Activated CD8-positive, alpha-beta memory T cell treated with anti-CD3 and anti-CD28 coated beads, Interleukin-2, amount 50 U/mL, for 4 hours (primary cell): ENCODE measurements around the gene HS6ST3.

Source experiments
- DNase-seq: peaks from one replicate; pipeline ENCODE4 v3.0.0-alpha.2; 2020

The HS6ST3 gene

DNA sequence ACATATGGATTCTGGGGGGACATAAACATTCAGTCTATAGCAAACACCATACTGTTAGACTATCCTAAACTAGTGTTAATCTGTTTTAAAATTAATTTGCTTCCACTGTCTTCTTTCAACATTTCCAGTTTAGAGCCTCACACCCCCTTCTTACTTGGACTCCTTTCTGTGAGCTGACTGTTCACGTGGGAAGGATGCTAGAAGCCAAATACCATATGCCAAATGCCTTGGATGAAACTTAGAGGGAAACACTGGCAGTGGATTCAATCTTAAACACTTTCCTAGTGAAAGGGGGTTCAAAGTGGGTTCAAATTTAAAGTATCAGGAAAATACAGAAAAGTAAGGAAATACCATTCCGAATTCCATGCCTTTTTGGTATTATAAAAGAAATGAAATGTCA is 113.6 kb downstream of the HS6ST3 start:
- no peak for DNase-seq

DNA sequence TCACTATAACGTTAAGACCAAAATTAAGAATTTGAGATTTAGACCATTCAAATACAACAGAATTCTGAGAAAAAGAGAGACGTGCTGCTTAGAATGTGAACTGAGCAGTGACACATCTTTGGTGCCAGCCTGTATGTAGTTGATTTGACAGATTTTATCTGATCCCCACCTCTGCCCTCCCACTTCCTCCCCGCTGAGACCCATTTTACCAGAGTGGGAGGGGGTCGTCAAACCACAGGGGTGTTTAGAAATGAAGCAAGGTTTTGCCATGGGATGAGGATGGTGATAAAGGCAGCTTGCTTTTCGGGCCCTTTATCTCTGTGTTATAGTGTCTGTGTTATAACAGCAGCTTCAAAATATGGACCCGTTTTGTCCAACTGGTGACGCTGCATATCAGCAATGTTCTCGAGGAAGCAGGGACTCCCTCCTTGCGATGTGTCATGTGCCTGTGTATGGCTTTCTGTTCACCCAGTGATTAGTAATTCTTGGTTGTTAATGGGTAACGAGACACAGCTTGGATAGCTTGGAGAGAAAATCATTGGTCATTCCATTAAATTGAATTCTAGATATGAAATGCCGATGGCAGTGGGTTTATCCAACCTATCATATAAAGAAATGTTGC is 125.0 kb downstream of the HS6ST3 start:
- no peak for DNase-seq

DNA sequence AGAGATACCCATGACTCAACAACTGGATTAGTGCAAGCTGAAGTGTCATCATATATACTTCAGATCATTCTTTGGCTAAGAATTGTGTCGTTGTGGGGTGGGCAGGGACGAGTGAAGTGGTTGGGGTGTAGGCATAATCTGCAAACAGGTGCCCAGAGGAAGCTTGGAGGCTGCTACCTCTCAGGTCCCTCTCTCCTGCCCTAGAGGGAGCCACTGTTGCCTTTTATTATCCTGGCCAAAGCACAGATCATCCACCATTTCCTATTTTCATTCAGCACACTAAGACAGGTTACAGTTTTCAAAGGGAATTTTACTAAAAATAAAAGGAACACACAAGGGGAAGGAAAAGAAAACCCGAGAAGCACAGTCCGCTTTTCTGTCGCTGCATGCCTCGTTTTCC is 126.6 kb downstream of the HS6ST3 start:
- no peak for DNase-seq

DNA sequence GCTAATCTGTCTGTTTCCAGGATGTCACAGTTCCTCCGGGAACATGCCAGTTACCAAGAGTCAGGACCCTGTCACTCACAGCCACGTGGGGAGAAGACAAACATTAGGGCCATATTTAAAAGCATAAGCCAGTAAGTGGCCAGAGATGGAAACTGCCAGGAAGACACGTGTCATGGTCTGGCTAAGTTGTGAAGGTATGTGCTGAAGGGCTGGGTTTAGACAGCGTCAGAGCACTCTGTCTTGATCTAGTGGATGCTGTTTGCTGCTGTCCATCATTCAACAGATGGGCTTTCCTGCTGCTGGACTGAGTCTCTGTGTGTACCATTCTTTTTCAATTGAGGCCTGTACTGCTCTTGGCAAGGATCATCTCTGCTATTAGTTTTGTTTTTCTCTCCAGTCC is 128.6 kb downstream of the HS6ST3 start:
- DNase-seq: no peak

DNA sequence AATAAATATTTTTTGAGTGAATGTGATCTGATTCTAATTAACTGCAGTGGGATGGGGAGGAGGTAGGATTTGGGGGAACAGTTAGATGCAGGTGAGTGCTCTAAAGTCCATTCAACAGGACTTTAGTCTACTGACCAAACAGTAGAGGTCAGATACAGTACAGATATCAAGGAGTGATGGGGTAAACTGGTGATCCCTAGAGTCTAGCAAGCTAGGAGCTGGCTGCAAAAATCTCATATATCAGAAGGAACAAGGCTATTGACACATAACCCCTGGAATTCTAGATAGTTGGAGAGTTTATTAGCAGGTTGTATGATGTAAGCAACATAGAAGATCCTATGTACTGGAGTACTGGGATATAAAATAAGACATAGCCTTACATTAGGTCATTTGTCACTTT is 131.6 kb downstream of the HS6ST3 start:
- DNase-seq: no peak

DNA sequence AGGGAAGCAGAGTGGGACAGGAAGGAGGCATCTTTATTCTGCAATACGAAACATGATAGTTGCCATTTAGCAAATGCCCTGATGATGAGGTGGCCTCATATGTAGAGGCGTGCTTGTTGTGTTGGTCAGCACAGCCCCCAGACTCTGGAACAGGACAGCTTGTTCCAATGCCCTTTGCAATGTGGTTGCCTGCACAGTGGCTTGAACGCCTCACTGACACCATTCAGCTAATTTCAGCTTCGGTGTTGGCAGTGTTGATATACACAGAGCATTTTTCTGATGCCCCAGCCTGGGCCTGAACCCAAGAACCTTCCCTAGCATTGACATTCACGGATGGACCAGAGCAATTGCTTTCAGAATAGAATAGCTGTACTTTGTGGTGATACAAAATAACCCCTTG is 133.3 kb downstream of the HS6ST3 start:
- no peak for DNase-seq

DNA sequence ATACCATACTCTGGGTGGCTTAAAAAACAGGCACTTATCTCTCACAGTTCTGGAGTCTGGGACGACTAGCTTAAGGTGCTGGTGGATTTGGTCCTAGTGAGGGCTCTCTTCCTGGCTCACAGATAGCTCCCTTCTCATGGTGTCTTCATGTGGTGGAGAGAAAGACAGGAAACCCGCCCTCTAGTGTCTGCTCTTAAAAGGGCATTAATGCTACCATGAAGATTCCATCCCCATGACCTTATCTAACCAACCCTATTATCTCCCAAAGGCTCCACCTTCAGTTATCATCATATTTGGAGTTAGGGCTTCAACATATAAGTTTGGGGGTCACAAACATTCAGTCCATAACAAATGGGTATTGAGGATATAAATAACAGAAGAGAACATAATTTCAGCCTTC is 139.4 kb downstream of the HS6ST3 start:
- DNase-seq: no peak

DNA sequence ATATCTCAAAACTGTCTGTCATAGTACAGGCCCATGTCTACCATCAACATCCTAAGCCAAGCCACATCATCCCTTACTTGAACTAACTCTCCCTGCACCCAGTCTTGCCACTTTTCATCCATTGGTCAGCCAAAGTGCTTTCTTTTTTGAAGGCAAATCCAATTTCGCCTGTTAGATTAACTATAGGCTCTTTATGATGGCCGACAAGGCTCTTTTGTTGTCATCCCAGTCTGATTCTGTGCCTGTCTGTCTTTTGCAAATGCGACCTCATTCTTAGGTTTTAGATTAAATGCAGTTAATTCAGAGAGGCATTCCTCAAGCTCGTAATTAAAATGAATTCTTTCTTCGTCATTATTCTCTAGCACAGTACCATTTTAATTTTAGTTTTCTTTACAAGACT is 148.3 kb downstream of the HS6ST3 start:
- DNase-seq: no peak

DNA sequence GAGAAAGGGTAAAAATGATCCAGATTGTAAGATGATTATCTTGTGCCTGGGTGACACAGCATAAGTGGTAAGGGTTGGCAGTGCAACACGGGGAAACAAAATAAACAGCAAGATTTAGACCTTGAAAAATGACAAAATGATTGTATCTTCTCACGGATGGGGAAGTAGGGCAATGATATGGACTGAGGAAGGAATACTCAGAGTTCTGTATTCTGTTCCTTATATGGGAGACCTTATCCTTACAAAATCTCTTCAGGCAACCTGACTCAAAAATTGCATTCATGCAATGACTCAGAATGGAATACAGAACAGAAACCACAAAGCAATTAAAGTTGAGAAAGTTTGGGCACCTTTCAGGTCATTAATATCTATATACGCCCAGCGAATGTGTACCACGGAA is 149.0 kb downstream of the HS6ST3 start:
- DNase-seq: no peak

DNA sequence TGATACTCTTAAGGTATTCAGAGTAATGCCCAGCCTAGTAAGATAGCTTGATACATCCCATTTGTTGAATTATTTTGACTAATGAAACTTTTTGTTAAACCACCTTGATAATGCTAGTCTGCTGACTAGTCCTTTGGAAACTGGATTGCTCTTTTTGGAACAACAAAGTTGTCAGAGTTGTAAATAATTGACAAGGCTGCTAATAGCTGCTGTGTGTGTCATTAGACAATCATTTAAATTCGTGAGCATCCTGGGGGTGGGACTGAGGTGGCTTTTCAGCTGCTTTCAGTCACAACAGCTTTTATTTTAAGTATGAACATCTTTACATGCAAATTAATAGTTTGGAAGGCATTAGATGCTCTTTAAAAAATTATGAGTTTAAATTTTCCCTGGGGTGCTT is 153.5 kb downstream of the HS6ST3 start:
- no peak for DNase-seq

DNA sequence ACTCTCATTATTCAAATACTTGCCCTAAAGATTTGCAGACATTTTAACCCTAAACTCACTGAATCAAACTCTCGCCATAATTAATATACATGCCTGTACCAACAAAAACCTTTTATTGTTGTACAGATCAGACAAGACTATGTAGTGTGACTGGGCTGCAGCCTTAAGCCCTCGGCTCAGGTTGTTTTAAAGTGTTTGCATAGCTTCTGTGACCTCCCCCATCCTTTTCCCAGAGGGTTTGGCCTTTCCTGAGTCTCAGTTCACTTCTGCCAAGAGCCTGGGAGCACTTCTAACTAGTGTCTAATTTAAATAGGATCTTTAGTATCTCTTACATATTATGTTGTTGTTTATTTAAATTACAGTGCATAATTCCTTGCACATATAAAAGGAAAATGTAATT is 158.2 kb downstream of the HS6ST3 start:
- no peak for DNase-seq

DNA sequence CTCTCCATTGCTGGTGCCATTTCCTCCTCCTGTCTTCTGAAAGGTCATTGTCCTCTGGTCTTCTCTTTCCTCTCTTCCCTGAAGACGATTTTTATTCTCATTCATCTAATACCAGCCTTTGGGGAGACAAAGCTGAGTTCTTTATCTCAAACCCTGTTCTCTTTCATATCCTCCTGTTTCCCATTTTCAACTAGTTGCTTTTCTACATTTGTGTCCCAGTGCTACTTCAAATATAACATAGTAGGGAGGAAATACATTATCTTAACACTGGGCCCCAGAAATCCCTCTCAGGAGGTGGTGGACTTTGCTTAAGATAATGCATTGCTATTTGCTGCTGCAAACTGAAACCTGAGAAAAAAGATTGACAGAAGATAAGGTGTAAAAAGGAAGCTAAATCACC is 159.1 kb downstream of the HS6ST3 start:
- DNase-seq: no peak

DNA sequence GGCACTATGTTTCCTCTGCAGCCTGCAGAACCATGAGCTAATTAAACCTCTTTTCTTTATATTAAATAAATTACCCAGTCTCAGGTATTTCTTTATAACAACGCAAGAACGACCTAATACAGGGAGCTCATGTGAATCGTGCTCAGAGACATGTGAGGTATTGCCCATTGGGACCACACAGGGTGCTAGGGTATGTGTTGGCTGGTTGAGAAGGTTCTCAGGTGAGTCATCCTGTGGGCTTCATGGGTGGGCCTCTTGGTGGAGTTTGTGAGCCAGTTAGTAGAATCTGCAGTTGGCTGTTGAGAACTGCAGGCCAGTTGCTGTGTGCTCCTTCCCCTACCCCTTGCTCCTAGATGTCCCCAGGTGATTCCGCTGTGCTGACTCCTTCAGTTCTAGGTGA is 163.0 kb downstream of the HS6ST3 start:
- no peak for DNase-seq

DNA sequence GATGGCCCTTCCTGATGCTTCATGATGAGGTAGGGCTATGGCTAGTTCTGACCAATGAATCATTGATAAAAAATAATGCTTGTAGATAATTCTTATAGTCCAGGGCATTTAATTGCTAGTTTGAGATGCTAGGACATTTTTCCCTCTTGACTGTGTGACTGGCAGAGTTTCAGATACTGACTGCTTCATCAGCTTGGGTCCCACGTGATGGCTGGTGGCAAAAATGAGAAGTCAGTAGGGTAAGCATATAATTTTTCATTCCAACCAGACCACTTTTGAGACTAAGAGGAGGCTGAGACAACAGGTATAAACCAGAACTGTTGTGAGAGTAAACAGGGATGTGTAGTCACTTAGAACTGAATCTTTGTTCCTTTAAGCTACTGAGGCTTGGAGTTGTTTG is 183.3 kb downstream of the HS6ST3 start:
- no peak for DNase-seq

DNA sequence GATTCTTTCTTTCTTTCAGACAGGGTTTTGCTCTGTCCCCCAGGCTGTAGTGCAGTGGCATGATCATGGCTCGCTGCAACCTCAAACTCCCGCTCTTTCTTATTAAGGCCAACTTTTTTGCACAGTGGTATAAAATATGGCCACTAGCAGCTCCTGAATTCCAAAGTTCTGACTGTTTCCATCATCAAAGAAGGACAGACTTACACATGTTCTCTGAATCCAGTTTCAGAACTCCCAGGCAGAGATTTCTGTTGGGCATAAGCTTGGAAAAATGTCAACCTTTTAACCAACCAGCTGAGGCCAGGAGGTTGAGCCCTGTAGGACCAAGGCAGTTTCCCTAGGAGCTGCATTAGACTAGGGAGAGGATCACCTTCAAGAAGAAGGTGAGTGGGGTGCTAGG is 184.1 kb downstream of the HS6ST3 start:
- no peak for DNase-seq

DNA sequence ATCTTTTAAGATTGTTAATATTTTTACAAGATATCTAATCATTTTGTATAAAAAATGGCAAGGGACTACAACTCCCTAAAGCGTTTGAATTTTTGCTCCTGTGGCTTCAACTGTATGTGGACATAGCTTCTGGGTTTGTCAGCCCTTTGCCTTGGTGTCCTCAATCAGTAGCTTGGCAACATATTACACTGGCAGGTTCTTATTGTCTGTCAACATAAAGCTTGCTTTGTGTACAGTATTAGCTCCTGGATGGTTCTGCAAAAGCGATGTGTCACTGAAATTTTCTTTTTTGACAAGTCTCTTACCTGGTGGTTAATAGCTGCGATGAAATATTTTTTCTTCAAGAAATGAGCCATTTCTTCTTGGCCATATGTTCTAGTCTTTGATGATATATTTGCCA is 190.0 kb downstream of the HS6ST3 start:
- DNase-seq: no peak

DNA sequence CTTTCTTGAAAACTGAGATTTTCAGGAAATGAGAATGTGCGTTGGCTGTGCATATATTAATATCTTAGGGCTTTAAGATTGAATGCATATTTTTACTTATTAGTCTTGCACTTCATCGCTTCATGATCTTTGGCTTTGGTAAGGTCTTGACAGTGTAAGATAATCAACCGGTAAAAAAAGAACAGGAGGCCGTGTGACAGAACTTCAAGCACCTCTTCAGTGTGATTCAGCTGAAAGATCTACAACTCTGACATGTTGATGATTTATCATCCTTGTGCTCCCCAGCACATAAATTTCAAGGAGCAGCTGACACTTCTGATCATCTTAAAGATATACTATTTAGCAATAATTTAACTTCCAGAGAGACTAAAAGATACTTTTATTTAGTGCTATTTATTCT is 195.1 kb downstream of the HS6ST3 start:
- no peak for DNase-seq

DNA sequence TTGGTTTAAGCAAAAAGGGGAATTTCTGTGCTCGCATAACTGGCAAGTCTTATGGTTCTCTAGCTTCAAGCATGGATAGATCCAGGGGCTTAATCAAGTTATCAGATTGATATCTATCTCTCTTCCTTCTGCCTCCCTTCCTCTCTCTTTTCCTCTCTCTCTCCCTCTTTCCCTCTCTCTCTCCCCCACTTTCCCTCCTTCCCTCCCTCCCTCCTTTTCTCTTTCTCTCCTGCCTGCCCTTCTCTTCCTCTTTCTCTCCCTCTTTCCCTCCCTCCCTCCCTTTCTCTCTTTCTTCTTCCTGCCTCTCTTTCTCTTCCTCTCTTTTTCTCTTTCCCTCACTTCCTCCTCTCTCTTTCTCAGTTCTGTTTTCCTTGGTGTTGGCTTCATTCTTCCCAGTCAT is 195.8 kb downstream of the HS6ST3 start:
- DNase-seq: no peak

DNA sequence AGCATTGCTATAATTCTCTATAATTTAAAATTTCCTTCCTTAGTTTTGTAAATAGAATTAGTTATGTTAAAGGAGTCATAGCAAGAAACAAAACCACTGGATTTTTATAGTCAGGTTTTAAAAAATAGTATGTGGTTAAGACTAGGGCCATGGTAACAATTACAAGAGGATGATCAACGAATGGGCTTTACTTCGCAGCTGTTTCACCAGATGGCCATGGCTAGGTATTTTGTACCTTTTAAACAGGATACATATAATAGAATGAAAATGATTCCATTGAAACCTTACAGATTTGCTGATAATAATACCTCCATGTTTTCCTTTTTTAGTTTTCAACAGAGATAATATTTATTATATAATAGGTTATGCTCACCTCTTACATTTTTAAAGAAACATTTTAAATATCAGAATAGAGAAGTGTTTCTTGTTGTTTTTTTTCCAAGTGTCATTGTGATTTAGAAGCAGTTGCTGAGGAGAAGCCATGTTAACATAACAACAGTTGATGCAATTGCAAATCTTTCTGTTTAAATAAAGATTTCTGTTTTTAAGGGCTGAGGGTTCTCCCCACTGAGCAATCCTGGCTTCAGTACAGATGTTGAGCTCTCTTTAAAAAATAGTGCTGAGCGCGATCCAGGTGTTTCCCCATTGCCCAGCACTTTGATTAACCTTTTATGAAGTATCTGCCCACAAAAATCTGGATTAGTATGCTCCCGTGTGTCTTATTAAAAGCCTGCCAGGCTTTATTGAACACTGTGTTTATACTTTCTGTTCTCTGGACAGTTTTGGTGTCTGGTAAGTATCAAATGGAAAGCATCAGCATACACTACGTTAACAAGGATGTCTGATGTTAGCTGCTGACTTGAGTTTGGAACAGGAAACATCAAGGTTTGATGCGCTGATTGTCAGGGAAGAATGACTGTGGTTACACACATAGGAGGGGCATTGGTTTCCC is 205.3 kb downstream of the HS6ST3 start:
- no peak for DNase-seq

DNA sequence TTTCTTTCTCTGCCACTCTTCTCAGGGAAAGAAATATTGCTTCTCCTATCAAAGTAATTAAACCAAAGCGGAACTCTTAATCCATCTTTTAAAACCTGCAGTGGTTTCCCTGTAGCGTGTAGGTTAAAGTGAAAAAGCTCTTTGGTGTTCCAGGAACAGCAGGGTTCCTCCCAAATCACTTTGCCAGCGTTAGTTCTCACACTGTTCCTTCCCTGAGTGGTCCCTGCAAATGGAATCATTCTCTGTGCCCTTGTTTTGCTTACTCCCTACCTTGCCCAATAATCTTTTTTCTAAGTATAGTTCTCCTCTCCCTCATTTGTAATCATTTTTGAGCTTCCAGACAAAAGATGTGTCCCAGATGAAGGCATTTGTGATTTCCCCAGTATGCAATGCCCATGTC is 207.5 kb downstream of the HS6ST3 start:
- no peak for DNase-seq

DNA sequence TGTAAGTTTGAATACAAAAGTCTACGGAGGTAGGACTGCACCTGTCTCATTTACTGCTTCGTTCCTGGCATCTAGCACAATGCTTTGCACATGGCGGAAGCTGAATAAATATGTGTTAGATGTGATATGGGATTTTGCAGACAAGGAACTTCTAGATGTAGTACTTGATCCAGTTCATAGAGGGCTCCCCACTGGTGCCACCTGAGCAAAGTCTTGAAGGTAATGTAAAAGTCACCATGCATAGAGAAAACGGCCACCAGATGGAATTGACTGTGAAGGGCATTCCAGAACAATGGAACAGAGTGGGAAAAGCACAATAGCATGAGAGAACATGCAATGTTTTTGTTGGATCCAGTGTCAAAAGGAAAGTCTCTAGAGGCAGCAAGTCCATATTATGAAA is 209.3 kb downstream of the HS6ST3 start:
- no peak for DNase-seq

DNA sequence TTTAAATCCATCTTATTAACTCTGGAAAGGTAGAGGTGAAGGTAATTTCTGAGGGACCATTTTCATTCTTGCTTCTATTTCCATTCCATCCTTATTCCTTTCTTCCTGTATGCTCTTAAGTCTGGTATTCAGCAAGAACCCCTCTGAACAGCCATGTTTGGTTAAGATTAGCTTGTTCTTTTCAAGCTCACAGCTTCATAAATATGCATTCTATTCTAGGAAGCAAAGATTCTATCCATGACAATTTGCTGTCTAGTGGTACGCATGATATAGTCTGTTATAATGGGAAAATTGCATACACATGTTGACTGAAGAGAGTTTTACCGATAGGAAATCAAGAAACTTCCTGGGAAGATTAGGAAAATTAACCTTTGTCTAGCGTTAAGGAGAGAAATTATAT is 218.7 kb downstream of the HS6ST3 start:
- DNase-seq: no peak

DNA sequence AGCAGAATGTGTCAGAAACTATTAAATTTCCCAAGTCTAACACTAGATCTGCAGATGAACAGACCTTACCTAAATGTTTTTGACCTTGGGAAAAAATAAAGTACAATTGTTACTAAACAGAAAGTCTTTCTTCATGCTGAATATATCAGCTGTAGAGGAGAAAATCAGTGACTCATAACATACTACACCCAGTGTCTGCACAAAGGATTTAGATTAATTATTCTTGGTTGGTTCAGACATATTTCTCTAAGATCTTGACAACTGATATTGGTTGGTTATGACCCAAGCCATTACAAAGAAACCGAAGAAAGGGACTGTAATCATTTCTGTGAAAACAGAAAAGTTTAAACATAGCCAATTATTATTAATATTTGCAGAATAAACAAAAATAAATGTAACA is 225.1 kb downstream of the HS6ST3 start:
- DNase-seq: no peak

DNA sequence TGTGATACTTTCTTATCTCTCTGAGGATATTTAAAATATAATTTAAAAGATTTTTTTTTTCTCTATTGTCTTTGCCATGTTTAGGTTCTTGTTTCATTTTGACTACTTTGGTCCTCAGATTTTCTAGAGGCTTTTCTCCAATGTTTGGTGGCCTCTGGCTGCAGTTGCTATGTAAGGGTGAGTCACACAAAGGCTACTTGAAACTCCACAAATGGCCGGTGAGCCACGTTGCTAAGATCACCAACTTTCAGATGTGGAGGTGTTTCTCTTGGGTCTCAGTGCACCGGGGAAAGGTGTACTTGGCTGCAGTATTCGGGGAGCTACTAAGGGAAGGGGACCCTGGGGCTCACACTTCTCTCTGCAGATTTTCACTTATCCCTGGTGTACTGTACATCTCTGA is 248.1 kb downstream of the HS6ST3 start:
- DNase-seq: no peak

DNA sequence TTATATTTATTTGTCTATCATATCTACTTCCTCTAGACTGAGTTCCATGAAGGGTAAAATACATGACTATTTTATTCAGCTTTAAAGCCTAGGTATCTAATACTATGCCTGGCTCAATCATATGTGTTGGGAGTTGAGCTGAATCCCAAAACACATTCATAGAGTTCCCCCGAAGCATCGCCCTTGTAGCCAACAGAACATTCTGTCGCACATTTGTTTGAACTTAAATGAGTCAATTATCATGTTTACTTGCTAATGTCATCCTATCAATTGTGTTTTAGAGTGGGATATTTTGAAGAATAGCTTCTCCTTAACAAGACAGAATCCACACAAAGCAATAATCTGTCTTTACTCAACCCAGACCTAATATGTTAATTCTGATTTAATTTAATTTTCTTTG is 252.4 kb downstream of the HS6ST3 start:
- no peak for DNase-seq
